Measurements from ENCODE around the gene CSTA.

The CSTA gene

GRCh38 chr3:122316368-122316767 lies 8.7 kb upstream of the CSTA start:
- no peaks in the 10 kb centered on the region for H3K79me2 ChIP-seq

GRCh38 chr3:122318620-122319019 lies 6.4 kb upstream of the CSTA start:
- Histone ChIP-seq H2AFZ (no peak overlapping the region), H3K4me1 (no peaks in the 10 kb centered on the region), H3K27me3 (ENCODE audit: control insufficient read depth, insufficient read depth, low read length) (no peaks in the 10 kb centered on the region), H3K27ac (no peak overlapping the region), H3K4me3 (ENCODE audit: low read depth, low read length) (no peak overlapping the region), H3K9me3 (ENCODE audit: control insufficient read depth, low read length) (no peaks in the 10 kb centered on the region), H3K36me3 (ENCODE audit: control insufficient read depth, insufficient read depth, low read length) (no peaks in the 10 kb centered on the region), H3K79me2 (no peaks in the 10 kb centered on the region), H3K9ac (no peak overlapping the region), H3K4me2 (ENCODE audit: low read length) (no peak overlapping the region)
- no peak for TF ChIP-seq CTCF (IDR thresholded peaks at IDR 0.05)

More at GRCh38 chr3:122316368-122316767, 8.7 kb upstream of the CSTA start:
- Histone ChIP-seq H3K36me3 (ENCODE audit: control insufficient read depth, insufficient read depth, low read length) (no peaks in the 10 kb centered on the region), H2AFZ (no peak overlapping the region), H3K4me3 (ENCODE audit: low read depth, low read length) (no peak overlapping the region), H3K9me3 (ENCODE audit: control insufficient read depth, low read length) (no peaks in the 10 kb centered on the region), H3K4me1 (no peaks in the 10 kb centered on the region), H3K27ac (no peak overlapping the region), H3K27me3 (ENCODE audit: control insufficient read depth, insufficient read depth, low read length) (no peaks in the 10 kb centered on the region), H3K9ac (no peak overlapping the region), H3K4me2 (ENCODE audit: low read length) (no peak overlapping the region)
- no peak for TF ChIP-seq CTCF (IDR thresholded peaks at IDR 0.05)

- no peaks in the 10 kb centered on the region for H3K9me3 ChIP-seq (ENCODE audit: control insufficient read depth, low read length)
- no peak overlapping the region for H3K4me3 ChIP-seq (ENCODE audit: low read depth, low read length)
- no peaks in the 10 kb centered on the region for H3K27me3 ChIP-seq (ENCODE audit: control insufficient read depth, insufficient read depth, low read length)
- H3K4me2 ChIP-seq (ENCODE audit: low read length) = no peak overlapping the region
- no peak overlapping the region for H2AFZ ChIP-seq
- no peaks in the 10 kb centered on the region for H3K36me3 ChIP-seq (ENCODE audit: control insufficient read depth, insufficient read depth, low read length)
- H3K9ac ChIP-seq = no peak overlapping the region
- no peak for TF ChIP-seq CTCF (IDR thresholded peaks at IDR 0.05)
- H3K27ac ChIP-seq = no peak overlapping the region
- H3K79me2 ChIP-seq = no peaks in the 10 kb centered on the region
- peaks cover 3% of the 10 kb centered on the region for H3K4me1 ChIP-seq
Measured at GRCh38 chr3:122322095-122323075, 2.7 kb upstream of the CSTA start.

- no peak overlapping the region for H3K4me2 ChIP-seq (ENCODE audit: low read length)
- H3K27me3 ChIP-seq (ENCODE audit: control insufficient read depth, insufficient read depth, low read length) = no peaks in the 10 kb centered on the region
- no peak overlapping the region for H2AFZ ChIP-seq
- no peaks in the 10 kb centered on the region for H3K9me3 ChIP-seq (ENCODE audit: control insufficient read depth, low read length)
- H3K79me2 ChIP-seq = no peaks in the 10 kb centered on the region
- TF ChIP-seq CTCF (IDR thresholded peaks at IDR 0.05) = no peak
- no peak overlapping the region for H3K27ac ChIP-seq
- peaks cover 3% of the 10 kb centered on the region for H3K4me1 ChIP-seq
- no peak overlapping the region for H3K4me3 ChIP-seq (ENCODE audit: low read depth, low read length)
- no peak overlapping the region for H3K9ac ChIP-seq
- H3K36me3 ChIP-seq (ENCODE audit: control insufficient read depth, insufficient read depth, low read length) = no peaks in the 10 kb centered on the region
Measured at GRCh38 chr3:122325769-122326168, 721 bp downstream of the CSTA start.
